HG02885 (cell line): Measurements from ENCODE around the gene LBR.
"Not testable (repeated sequence)": the region's sequence is repeated elsewhere in the genome, so short reads cannot be mapped to it uniquely, and the experiment has no call there.

Source experiments
- ATAC-seq: cut with Tn5 transposase; IDR thresholded peaks from one replicate; pipeline ENCODE4 v1.9.1; 2021; ENCODE audit warnings: mild to moderate bottlenecking; ENCODE audit not compliant: unreplicated experiment, poor library complexity

Gene LBR

DNA sequence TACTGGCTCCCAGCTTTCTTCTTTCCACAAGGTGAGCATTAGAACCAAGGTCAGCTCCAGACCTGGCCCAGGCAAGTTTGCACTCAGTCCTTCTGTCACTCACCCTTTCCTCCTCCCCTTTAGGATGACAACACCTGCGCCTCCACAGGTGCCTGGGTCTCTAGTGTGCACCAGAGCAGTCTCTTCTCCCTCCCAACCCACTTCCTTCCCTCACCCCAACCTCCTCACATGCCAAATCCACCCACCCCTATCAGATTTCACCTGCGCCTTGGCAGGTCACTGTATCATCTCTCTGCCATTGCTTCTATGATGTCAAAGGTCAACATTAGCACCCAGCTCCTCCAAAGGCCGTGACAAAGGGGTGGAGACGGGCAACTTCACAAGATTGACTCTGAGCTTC lies 38.0 kb downstream of the LBR start:
- ATAC-seq = no peak

GRCh38 chr1:225388372-225388771 lies 39.5 kb downstream of the LBR start:
- no peak for ATAC-seq

GRCh38 chr1:225386860-225387259 lies 41.0 kb downstream of the LBR start:
- ATAC-seq = not testable (repeated sequence)

DNA sequence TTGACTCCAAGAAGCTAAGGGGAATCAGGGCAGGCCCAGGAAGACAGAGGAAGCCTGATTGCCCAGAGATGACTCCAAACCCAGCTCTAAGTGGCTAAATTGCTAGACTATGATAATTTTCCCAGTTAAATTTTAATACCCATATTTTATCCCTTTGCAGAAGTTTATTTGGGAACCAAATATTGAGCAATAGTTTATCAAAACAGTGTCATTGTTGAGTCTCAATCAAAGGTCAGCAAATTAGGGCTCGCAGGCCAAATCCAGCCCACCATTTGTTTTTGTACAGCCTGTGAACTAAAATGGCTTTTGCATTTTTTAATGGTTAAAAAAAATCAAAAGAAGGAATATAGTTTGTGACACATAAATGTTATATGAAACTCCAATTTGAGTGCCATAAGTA lies 47.1 kb downstream of the LBR start:
- ATAC-seq = no peak

- ATAC-seq = no peak
Observed at GRCh38 chr1:225378880-225379279, 49.0 kb downstream of the LBR start.

GRCh38 chr1:225374996-225375395 lies 52.8 kb downstream of the LBR start:
- no peak for ATAC-seq

- ATAC-seq = no peak
Observed at GRCh38 chr1:225373155-225373554, 54.7 kb downstream of the LBR start.

DNA sequence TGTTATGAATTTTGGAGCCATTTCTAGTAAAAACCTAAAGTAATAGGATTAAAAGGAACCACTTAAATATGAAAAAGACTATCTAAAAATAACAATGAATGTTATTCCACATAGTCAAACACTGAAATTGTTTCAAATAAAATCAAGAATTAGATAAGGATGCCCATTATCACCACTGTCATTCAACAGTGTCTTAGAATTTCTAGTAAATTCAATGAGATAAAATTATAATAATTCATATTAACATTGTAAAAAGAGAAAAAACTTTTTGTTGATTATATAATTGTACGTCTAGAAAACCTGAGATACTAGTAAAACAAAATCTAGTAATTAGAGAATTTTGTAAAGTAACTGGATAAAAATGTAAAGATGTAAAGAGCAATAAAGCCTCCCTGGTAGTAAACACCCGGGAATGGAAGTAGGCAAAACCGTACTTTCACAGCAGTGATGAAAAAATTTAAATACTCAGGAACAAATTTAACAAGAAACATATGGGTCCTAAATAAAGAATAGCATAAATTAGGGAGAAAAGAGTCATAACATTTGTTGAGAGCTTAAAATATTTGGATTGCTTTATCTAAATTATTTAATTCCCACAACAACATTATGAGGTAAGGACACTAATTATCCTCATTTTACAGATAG lies 56.4 kb downstream of the LBR start:
- no peak for ATAC-seq

- ATAC-seq = no peak
Observed at GRCh38 chr1:225368036-225368552, 59.7 kb downstream of the LBR start.

DNA sequence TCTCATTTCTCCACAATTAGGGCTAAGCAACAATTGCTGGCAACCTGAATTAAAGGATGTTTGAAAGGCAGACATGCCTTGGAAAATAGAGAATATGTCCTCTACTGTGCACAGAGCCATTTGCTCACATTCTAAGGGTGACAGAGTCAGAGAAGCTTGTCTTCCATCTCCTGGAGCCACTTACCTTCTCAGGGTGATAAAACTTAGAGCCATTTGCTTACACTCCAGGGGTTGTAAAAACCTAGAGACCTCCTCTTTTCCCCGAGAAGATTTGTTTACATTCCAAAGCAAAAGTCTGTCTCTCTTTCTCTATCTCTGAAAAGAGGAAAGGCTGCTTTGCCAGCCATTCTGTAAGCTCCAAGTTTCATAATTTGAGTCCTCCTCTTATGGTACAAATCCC lies 61.3 kb downstream of the LBR start:
- ATAC-seq = no peak

GRCh38 chr1:225366018-225366417 lies 61.8 kb downstream of the LBR start:
- ATAC-seq = no peak

DNA sequence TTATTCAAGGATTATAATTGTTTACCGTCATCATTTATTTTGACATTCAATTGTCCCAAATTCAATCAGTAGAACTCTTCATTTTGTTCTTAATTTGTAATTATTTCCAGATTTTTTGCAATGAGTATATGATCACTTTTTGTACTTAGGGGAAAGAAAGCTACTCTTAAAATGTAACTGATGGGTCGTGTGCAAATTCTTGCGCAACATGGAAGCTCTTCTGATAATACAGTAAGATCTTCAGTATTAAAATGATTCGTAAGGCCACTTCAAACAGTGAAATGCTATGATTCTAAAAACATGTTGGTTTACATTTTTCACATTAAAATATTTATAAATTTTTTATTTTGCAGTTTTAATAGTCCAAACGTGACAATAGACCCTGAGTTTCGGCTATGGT lies 63.4 kb downstream of the LBR start:
- no peak for ATAC-seq

DNA sequence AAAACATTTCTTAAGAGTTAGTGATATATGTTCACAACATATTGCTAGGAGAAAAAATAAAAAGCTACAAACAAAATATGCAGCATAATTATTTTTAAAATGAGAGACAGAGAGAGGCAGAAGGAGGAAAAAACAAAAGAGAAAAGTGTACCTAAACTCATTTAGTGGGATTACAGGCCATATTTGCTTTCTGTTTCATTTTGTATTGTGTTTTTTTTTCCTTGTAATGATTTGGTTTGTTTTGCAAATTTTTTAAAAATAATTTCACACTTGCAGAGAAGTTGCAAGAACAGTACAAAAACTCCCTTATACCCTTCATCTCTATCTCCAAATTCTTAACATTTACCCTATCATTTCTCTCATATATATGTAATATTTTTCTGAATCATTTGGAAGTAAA lies 65.0 kb downstream of the LBR start:
- ATAC-seq = no peak

GRCh38 chr1:225361176-225361575 lies 66.7 kb downstream of the LBR start:
- no peak for ATAC-seq

GRCh38 chr1:225360119-225360518 lies 67.7 kb downstream of the LBR start:
- no peak for ATAC-seq

DNA sequence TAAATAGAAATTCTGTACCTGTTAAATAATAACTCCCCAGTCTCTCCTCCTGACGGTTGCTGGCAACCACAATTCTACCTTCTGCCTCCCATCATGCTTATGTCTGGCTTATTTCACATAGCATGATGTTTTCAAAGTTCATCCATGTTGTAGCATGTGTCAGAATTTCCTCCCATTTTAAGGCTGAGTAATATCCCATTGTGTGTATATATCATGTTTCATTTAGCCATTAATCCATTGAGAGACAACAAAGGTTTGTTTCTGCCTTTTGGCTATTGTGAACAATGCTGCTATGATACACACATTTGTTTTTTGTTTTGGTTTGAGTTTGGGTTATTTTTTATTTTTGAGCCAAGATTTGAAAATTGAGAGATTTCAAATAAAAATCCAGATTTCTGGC lies 72.0 kb downstream of the LBR start:
- no peak for ATAC-seq

DNA sequence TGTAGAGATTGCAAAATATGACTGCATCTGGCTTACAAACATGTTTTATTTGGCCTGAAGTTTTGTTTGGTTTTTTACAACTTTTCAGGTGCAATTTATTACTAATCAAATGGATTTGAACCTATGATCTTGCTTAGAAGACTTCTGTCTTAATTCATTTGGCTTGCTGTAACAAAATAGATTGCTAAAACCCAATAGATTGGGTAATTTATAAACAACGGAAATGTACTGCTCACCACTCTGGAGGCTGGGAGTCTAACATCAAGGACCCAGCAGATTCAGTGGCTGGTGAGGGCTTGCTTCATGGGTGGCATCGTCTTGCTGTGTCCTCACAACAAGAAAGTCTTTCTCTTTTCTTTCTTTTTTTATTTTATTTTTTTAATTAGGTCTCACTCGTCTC lies 72.9 kb downstream of the LBR start:
- ATAC-seq = no peak
